ENCODE measurements around the gene OSBPL3. TPM values are rescaled to one million over a fixed set of nuclear protein-coding genes. Genes with fewer than 3 reads are reported as not detected.

The OSBPL3 gene
- total RNA-seq, 1 experiment from 2014 or later: 16.0 TPM

- TF ChIP-seq, protein P1, sequence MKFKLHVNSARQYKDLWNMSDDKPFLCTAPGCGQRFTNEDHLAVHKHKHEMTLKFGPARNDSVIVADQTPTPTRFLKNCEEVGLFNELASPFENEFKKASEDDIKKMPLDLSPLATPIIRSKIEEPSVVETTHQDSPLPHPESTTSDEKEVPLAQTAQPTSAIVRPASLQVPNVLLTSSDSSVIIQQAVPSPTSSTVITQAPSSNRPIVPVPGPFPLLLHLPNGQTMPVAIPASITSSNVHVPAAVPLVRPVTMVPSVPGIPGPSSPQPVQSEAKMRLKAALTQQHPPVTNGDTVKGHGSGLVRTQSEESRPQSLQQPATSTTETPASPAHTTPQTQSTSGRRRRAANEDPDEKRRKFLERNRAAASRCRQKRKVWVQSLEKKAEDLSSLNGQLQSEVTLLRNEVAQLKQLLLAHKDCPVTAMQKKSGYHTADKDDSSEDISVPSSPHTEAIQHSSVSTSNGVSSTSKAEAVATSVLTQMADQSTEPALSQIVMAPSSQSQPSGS (CRISPR knock-in tag; IDR thresholded peaks at IDR 0.05; ENCODE audit: borderline replicate concordance, low read depth): no peak
- no peak for TF ChIP-seq ELF4 (CRISPR knock-in tag; IDR thresholded peaks at IDR 0.05; ENCODE audit: low read depth)
Measured at GRCh38 chr7:24835643-24836042, 144.3 kb downstream of the OSBPL3 start (continued).

- no peaks in the 10 kb centered on the region for H3K4me1 Mint-ChIP-seq
- no peaks in the 10 kb centered on the region for H3K9me3 Mint-ChIP-seq
- POLR2A ChIA-PET: no interaction called here
- H3K27ac Mint-ChIP-seq: peak overlapping the region; percentile 57; the same call in 1 of the 2 replicates
- DNase-seq (ENCODE audit: low spot score) (no peak), ATAC-seq (no peak)
- peaks cover 7% of the 10 kb centered on the region; the same call in 1 of the 2 replicates for H3K36me3 Mint-ChIP-seq
- TF ChIP-seq ZBTB21 (CRISPR knock-in tag; IDR thresholded peaks at IDR 0.05; ENCODE audit: borderline replicate concordance) (no peak), AR (CRISPR knock-in tag; IDR thresholded peaks at IDR 0.05) (no peak), ZNF396 (CRISPR knock-in tag; IDR thresholded peaks at IDR 0.05; ENCODE audit: borderline replicate concordance) (no peak), NR3C1 (CRISPR knock-in tag; conservative IDR thresholded peaks at IDR 0.05; ENCODE audit: low read depth) (no peak), SP1 (CRISPR knock-in tag; conservative IDR thresholded peaks at IDR 0.05) (no peak), TP53 (CRISPR knock-in tag; IDR thresholded peaks at IDR 0.05) (no peak), STAT6 (CRISPR knock-in tag; conservative IDR thresholded peaks at IDR 0.05; ENCODE audit: low read depth) (no peak)
- TF ChIP-seq, protein P2, sequence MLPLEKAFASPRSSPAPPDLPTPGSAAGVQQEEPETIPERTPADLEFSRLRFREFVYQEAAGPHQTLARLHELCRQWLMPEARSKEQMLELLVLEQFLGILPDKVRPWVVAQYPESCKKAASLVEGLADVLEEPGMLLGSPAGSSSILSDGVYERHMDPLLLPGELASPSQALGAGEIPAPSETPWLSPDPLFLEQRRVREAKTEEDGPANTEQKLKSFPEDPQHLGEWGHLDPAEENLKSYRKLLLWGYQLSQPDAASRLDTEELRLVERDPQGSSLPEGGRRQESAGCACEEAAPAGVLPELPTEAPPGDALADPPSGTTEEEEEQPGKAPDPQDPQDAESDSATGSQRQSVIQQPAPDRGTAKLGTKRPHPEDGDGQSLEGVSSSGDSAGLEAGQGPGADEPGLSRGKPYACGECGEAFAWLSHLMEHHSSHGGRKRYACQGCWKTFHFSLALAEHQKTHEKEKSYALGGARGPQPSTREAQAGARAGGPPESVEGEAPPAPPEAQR (CRISPR knock-in tag; IDR thresholded peaks at IDR 0.05): no peak
- TF ChIP-seq, protein P3, sequence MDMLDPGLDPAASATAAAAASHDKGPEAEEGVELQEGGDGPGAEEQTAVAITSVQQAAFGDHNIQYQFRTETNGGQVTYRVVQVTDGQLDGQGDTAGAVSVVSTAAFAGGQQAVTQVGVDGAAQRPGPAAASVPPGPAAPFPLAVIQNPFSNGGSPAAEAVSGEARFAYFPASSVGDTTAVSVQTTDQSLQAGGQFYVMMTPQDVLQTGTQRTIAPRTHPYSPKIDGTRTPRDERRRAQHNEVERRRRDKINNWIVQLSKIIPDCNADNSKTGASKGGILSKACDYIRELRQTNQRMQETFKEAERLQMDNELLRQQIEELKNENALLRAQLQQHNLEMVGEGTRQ (CRISPR knock-in tag; IDR thresholded peaks at IDR 0.05): no peak
- TF ChIP-seq, protein P1 (CRISPR knock-in tag; IDR thresholded peaks at IDR 0.05; ENCODE audit: borderline replicate concordance, low read depth): no peak
- no peaks in the 10 kb centered on the region for H3K27me3 Mint-ChIP-seq (ENCODE audit: low read depth)
- no peak overlapping the region for H3K4me3 Mint-ChIP-seq
- CTCF ChIA-PET: interaction anchor here (1.6 kb wide), 2 partner anchors 22 to 47 kb away, joined by 3 to 7 read pairs; no protein-coding TSS in a partner anchor
Measured at GRCh38 chr7:24834128-24834798, 145.7 kb downstream of the OSBPL3 start.
